Measurements from ENCODE around the gene MSTN. TPM values are rescaled to one million over a fixed set of nuclear protein-coding genes. Genes with fewer than 3 reads are reported as not detected.
"Not testable (repeated sequence)": the region's sequence is repeated elsewhere in the genome, so short reads cannot be mapped to it uniquely, and the experiment has no call there.

The MSTN gene
- total RNA-seq, 2 donors from 2014 or later = not detected

GRCh38 chr2:190020720-190021119 lies 41.8 kb downstream of the MSTN start:
- Mint-ChIP-seq H3K36me3 (ENCODE audit: low read depth) (peaks cover 8% of the 10 kb centered on the region), H3K4me3 (no peak overlapping the region), H3K27ac (no peak overlapping the region), H3K27me3 (ENCODE audit: insufficient read depth) (no peaks in the 10 kb centered on the region), H3K9me3 (peaks cover 25% of the 10 kb centered on the region), H3K4me1 (peaks cover under 1% of the 10 kb centered on the region)
- no peaks in the 10 kb centered on the region for H3K4me1 ChIP-seq (ENCODE audit: control insufficient read depth, insufficient read depth, low read length)
- H3K36me3 ChIP-seq (ENCODE audit: control insufficient read depth, insufficient read depth, low read length) = no peaks in the 10 kb centered on the region
- H3K27me3 ChIP-seq (ENCODE audit: control insufficient read depth, insufficient read depth, low read length, poor library complexity, severe bottlenecking) = no peaks in the 10 kb centered on the region
- H3K4me3 ChIP-seq (ENCODE audit: low read length) = no peak overlapping the region
- H3K27ac ChIP-seq (ENCODE audit: low read depth, low read length) = no peak overlapping the region
- TF ChIP-seq, protein P1, sequence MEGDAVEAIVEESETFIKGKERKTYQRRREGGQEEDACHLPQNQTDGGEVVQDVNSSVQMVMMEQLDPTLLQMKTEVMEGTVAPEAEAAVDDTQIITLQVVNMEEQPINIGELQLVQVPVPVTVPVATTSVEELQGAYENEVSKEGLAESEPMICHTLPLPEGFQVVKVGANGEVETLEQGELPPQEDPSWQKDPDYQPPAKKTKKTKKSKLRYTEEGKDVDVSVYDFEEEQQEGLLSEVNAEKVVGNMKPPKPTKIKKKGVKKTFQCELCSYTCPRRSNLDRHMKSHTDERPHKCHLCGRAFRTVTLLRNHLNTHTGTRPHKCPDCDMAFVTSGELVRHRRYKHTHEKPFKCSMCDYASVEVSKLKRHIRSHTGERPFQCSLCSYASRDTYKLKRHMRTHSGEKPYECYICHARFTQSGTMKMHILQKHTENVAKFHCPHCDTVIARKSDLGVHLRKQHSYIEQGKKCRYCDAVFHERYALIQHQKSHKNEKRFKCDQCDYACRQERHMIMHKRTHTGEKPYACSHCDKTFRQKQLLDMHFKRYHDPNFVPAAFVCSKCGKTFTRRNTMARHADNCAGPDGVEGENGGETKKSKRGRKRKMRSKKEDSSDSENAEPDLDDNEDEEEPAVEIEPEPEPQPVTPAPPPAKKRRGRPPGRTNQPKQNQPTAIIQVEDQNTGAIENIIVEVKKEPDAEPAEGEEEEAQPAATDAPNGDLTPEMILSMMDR (conservative IDR thresholded peaks at IDR 0.05) = no peak
- DNase-seq = no peak
- H3K9me3 ChIP-seq (ENCODE audit: control insufficient read depth, low read length) = peaks cover 30% of the 10 kb centered on the region
- H3K9ac ChIP-seq (ENCODE audit: extremely low read depth, low read length, poor library complexity, severe bottlenecking) = no peak overlapping the region

DNA sequence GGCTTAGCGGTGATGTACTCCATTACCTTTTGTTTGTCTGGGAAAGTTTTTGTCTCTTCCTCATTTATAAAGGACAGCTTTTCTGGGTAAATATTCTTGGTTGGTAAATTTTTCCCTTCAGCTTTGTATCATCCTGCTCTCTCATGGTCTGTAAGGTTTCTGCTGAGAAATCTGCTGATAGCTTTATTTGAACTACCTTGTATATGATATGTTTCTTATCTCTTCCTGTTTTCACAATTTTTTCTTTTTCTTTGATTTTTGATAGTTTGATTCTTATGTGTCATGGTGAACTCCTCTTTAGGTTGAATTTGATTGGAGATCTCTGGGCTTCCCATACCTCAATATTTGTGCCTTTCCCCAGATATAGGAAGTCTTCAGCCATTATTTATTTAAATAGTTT lies 44.7 kb downstream of the MSTN start:
- Histone ChIP-seq H3K27me3 (ENCODE audit: control insufficient read depth, insufficient read depth, low read length, poor library complexity, severe bottlenecking) (no peaks in the 10 kb centered on the region), H3K4me1 (ENCODE audit: control insufficient read depth, insufficient read depth, low read length) (no peaks in the 10 kb centered on the region), H3K4me3 (ENCODE audit: low read length) (no peak overlapping the region), H3K36me3 (ENCODE audit: control insufficient read depth, insufficient read depth, low read length) (no peaks in the 10 kb centered on the region), H3K9me3 (ENCODE audit: control insufficient read depth, low read length) (peaks cover 52% of the 10 kb centered on the region), H3K9ac (ENCODE audit: extremely low read depth, low read length, poor library complexity, severe bottlenecking) (no peak overlapping the region), H3K27ac (ENCODE audit: low read depth, low read length) (no peak overlapping the region)
- TF ChIP-seq, protein P1 (conservative IDR thresholded peaks at IDR 0.05) = no peak
- Mint-ChIP-seq H3K27ac (no peak overlapping the region), H3K36me3 (ENCODE audit: low read depth) (peaks cover 25% of the 10 kb centered on the region), H3K4me3 (no peak overlapping the region), H3K27me3 (ENCODE audit: insufficient read depth) (no peaks in the 10 kb centered on the region), H3K9me3 (peaks cover 48% of the 10 kb centered on the region), H3K4me1 (no peaks in the 10 kb centered on the region)
- no peak for DNase-seq
- WGBS, 2 experiments (ENCODE audit: insufficient coverage in 1 of 2, insufficient read length in 1 of 2) = 89% methylated on average over 1 of the region's 1 CpG; no CpG with 5 or more reads in 1 of the 2 experiments

- peaks cover 56% of the 10 kb centered on the region for H3K9me3 ChIP-seq (ENCODE audit: control insufficient read depth, low read length)
- WGBS, 2 experiments (ENCODE audit: insufficient coverage in 1 of 2, insufficient read length in 1 of 2) = 83 to 90% methylated on average over 1 of the region's 1 CpG
- H3K27me3 Mint-ChIP-seq (ENCODE audit: insufficient read depth); H3K4me1 ChIP-seq (ENCODE audit: control insufficient read depth, insufficient read depth, low read length); H3K4me3 Mint-ChIP-seq; H3K4me1 Mint-ChIP-seq; H3K9ac ChIP-seq (ENCODE audit: extremely low read depth, low read length, poor library complexity, severe bottlenecking); DNase-seq; H3K27ac ChIP-seq (ENCODE audit: low read depth, low read length); H3K27me3 ChIP-seq (ENCODE audit: control insufficient read depth, insufficient read depth, low read length, poor library complexity, severe bottlenecking); H3K4me3 ChIP-seq (ENCODE audit: low read length); H3K36me3 ChIP-seq (ENCODE audit: control insufficient read depth, insufficient read depth, low read length); H3K27ac Mint-ChIP-seq: not testable (repeated sequence)
- Mint-ChIP-seq H3K9me3 (peaks cover 55% of the 10 kb centered on the region), H3K36me3 (ENCODE audit: low read depth) (peaks cover 27% of the 10 kb centered on the region)
Observed at GRCh38 chr2:190015969-190016368, 46.6 kb downstream of the MSTN start.
